Measurements from ENCODE around the gene STAG2.

DNA sequence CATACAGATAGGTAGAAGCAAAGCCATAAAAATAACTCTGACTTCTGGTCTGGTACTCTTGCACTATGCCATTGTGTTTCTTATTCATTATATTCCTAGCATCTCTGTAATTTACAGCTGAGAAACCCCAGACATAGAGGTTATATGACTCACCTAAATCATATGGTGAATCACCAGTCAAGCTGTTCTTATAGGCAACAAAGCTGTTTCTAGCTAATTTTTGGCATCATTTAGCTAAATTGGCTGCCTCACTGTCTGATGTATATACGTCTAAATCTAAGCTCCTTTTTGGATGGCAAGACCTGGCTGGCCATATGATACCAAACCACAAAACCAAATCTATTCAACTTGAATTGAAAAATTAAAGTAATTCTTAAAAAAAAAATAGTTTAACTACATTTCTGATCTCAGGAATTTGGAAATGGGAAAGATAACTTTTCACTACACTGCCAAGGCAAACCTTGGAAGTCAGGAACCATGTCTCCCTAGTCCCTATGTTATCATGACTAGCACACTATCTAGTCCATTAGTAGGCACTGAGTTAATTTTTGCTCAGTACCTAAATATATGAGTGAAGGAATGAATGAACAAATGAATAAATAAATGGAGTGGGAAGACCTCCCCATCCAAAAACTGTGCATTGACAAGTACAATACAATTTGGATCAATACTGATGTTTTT is 41.3 kb upstream of the STAG2 start:
- TF ChIP-seq, protein P1, sequence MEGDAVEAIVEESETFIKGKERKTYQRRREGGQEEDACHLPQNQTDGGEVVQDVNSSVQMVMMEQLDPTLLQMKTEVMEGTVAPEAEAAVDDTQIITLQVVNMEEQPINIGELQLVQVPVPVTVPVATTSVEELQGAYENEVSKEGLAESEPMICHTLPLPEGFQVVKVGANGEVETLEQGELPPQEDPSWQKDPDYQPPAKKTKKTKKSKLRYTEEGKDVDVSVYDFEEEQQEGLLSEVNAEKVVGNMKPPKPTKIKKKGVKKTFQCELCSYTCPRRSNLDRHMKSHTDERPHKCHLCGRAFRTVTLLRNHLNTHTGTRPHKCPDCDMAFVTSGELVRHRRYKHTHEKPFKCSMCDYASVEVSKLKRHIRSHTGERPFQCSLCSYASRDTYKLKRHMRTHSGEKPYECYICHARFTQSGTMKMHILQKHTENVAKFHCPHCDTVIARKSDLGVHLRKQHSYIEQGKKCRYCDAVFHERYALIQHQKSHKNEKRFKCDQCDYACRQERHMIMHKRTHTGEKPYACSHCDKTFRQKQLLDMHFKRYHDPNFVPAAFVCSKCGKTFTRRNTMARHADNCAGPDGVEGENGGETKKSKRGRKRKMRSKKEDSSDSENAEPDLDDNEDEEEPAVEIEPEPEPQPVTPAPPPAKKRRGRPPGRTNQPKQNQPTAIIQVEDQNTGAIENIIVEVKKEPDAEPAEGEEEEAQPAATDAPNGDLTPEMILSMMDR (IDR thresholded peaks at IDR 0.05 in 8 of 11, conservative IDR thresholded peaks at IDR 0.05 in 3 of 11), result no peak
- TF ChIP-seq POLR2A (IDR thresholded peaks at IDR 0.05), result no peak
